Head of caudate nucleus (tissue), 42 donors: Measurements from ENCODE around the gene SETD4.
A peak's percentile ranks its signal among the peaks of the same experiment; 100 is the strongest.

ENCODE experiments used
- DNase-seq, 42 donors: peaks; one replicate each; pipeline versions ENCODE4 v3.0.0 to v3.0.0-alpha.2; 2020 to 2021; ENCODE audit warnings: mixed read lengths in 7 of 42
- intact Hi-C: fragments of 100-400 bp; cut with DNase I; formaldehyde crosslinking; loops from one replicate; pipeline ENCODE4 v1.15.0; 2022

The SETD4 gene

GRCh38 chr21:36028127-36029069 is 31.9 kb downstream of the SETD4 start:
- peak; percentile 30 to 92 (median 80) for DNase-seq
- intact Hi-C loops = no loop called here

GRCh38 chr21:36027347-36027746 is 33.0 kb downstream of the SETD4 start:
- no peak for DNase-seq
- intact Hi-C loops = no loop called here

- DNase-seq = no peak
- intact Hi-C loops = no loop called here
These were observed 35.5 kb downstream of the SETD4 start for GRCh38 chr21:36024782-36025181.

- intact Hi-C loops = no loop called here
- no peak for DNase-seq
These were observed 37.2 kb downstream of the SETD4 start for GRCh38 chr21:36023092-36023480.

GRCh38 chr21:36022427-36023091 is 37.8 kb downstream of the SETD4 start:
- intact Hi-C loops = no loop called here
- no peak for DNase-seq

GRCh38 chr21:36021251-36021837 is 39.0 kb downstream of the SETD4 start:
- intact Hi-C loops = no loop called here
- no peak for DNase-seq

- no peak for DNase-seq
- intact Hi-C loops = no loop called here
These were observed 45.3 kb downstream of the SETD4 start for GRCh38 chr21:36015045-36015444.

- no peak for DNase-seq
- intact Hi-C loops = no loop called here
These were observed 49.5 kb downstream of the SETD4 start for GRCh38 chr21:36010801-36011200.

GRCh38 chr21:36008505-36008904 is 51.8 kb downstream of the SETD4 start:
- intact Hi-C loops = no loop called here
- no peak for DNase-seq

GRCh38 chr21:36005879-36006400 is 54.4 kb downstream of the SETD4 start:
- intact Hi-C loops = no loop called here
- no peak for DNase-seq

- no peak for DNase-seq
- intact Hi-C loops = no loop called here
These were observed 55.3 kb downstream of the SETD4 start for GRCh38 chr21:36005018-36005417.

- DNase-seq = no peak
- intact Hi-C loops = no loop called here
These were observed 55.9 kb downstream of the SETD4 start for GRCh38 chr21:36004441-36004840.

- intact Hi-C loops = no loop called here
- DNase-seq = no peak
These were observed 56.5 kb downstream of the SETD4 start for GRCh38 chr21:36003776-36004175.

GRCh38 chr21:35996217-35996616 is 64.1 kb downstream of the SETD4 start:
- intact Hi-C loops = no loop called here
- no peak for DNase-seq

- no peak for DNase-seq
- intact Hi-C loops = no loop called here
These were observed 64.7 kb downstream of the SETD4 start for GRCh38 chr21:35995522-35996088.

- no peak for DNase-seq
These were observed 65.7 kb downstream of the SETD4 start for GRCh38 chr21:35994613-35995012.

GRCh38 chr21:35993875-35994490 is 66.3 kb downstream of the SETD4 start:
- no peak for DNase-seq
- intact Hi-C loops = no loop called here

More at GRCh38 chr21:35994613-35995012, 65.7 kb downstream of the SETD4 start:
- intact Hi-C loops = no loop called here

GRCh38 chr21:35991131-35991530 is 69.2 kb downstream of the SETD4 start:
- intact Hi-C loops = no loop called here
- no peak for DNase-seq

- DNase-seq = no peak
- intact Hi-C loops = no loop called here
These were observed 69.7 kb downstream of the SETD4 start for GRCh38 chr21:35990609-35991008.
